Ishikawa (cell line): ENCODE results near the gene RABGAP1L.

ENCODE experiments used
- EP300 ChIP-seq: IDR thresholded peaks from 2 replicates; pipeline ENCODE4 v1.6.1; 2012; ENCODE audit warnings: borderline replicate concordance
- RAD21 ChIP-seq: IDR thresholded peaks from 2 replicates; pipeline ENCODE4 v1.6.1; 2012; ENCODE audit warnings: low read depth
- YY1 ChIP-seq: IDR thresholded peaks from 2 replicates; pipeline ENCODE4 v1.6.1; 2012; ENCODE audit warnings: low read depth
- TF ChIP-seq, protein P1 (sequence below): IDR thresholded peaks from 2 replicates; pipeline ENCODE4 v1.6.1; 2012; ENCODE audit warnings: low read depth, mild to moderate bottlenecking
- TF ChIP-seq, protein P2 (sequence below): IDR thresholded peaks from 2 replicates; pipeline ENCODE4 v1.6.1; 2012

- TF ChIP-seq EP300 (no peak), YY1 (no peak), RAD21 (no peak)
- TF ChIP-seq, protein P1, sequence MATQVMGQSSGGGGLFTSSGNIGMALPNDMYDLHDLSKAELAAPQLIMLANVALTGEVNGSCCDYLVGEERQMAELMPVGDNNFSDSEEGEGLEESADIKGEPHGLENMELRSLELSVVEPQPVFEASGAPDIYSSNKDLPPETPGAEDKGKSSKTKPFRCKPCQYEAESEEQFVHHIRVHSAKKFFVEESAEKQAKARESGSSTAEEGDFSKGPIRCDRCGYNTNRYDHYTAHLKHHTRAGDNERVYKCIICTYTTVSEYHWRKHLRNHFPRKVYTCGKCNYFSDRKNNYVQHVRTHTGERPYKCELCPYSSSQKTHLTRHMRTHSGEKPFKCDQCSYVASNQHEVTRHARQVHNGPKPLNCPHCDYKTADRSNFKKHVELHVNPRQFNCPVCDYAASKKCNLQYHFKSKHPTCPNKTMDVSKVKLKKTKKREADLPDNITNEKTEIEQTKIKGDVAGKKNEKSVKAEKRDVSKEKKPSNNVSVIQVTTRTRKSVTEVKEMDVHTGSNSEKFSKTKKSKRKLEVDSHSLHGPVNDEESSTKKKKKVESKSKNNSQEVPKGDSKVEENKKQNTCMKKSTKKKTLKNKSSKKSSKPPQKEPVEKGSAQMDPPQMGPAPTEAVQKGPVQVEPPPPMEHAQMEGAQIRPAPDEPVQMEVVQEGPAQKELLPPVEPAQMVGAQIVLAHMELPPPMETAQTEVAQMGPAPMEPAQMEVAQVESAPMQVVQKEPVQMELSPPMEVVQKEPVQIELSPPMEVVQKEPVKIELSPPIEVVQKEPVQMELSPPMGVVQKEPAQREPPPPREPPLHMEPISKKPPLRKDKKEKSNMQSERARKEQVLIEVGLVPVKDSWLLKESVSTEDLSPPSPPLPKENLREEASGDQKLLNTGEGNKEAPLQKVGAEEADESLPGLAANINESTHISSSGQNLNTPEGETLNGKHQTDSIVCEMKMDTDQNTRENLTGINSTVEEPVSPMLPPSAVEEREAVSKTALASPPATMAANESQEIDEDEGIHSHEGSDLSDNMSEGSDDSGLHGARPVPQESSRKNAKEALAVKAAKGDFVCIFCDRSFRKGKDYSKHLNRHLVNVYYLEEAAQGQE = no peak
- TF ChIP-seq, protein P2, sequence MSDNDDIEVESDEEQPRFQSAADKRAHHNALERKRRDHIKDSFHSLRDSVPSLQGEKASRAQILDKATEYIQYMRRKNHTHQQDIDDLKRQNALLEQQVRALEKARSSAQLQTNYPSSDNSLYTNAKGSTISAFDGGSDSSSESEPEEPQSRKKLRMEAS = no peak
These were observed 424.0 kb downstream of the RABGAP1L start for GRCh38 chr1:174583316-174583715.
